KMS-11 (cell line): ENCODE data around the gene KDF1.

Experiments used
- H2AFZ ChIP-seq: fragments of 200-600 bp; sonication (generic); 2 replicates; pipeline ENCODE4 v1.6.1; 2016; ENCODE audit warnings: antibody characterized with exemption, mixed run types, low read depth
- H3K27ac ChIP-seq: fragments of 200-600 bp; sonication (generic); 2 replicates; pipeline ENCODE4 v1.6.1; 2016; ENCODE audit warnings: mild to moderate bottlenecking, mixed run types
- H3K27me3 ChIP-seq: fragments of 200-600 bp; sonication (generic); 2 replicates; pipeline ENCODE4 v1.6.1; 2017; ENCODE audit warnings: mild to moderate bottlenecking, low read depth, mixed run types, moderate library complexity; ENCODE audit not compliant: insufficient read depth
- H3K36me3 ChIP-seq: fragments of 200-600 bp; sonication (generic); 2 replicates; pipeline ENCODE4 v1.6.1; 2017; ENCODE audit warnings: mild to moderate bottlenecking, mixed run types; ENCODE audit not compliant: insufficient read depth
- H3K4me1 ChIP-seq: fragments of 200-600 bp; sonication (generic); 2 replicates; pipeline ENCODE4 v1.6.1; 2016; ENCODE audit warnings: mild to moderate bottlenecking, low read depth, mixed run types; ENCODE audit not compliant: poor library complexity, severe bottlenecking
- H3K4me2 ChIP-seq: fragments of 200-600 bp; sonication (generic); 2 replicates; pipeline ENCODE4 v1.7.0; 2016; ENCODE audit warnings: mild to moderate bottlenecking, mixed run types
- H3K4me3 ChIP-seq: fragments of 200-600 bp; sonication (generic); IDR thresholded peaks from 2 replicates; pipeline ENCODE4 v1.6.1; 2017; ENCODE audit warnings: low read depth, low read length, mixed read lengths; ENCODE audit not compliant: insufficient read depth
- H3K79me2 ChIP-seq: fragments of 200-600 bp; sonication (generic); 2 replicates; pipeline ENCODE4 v1.6.1; 2016; ENCODE audit warnings: low read depth, mixed run types; ENCODE audit not compliant: insufficient read depth
- H3K9ac ChIP-seq: fragments of 200-600 bp; sonication (generic); 2 replicates; pipeline ENCODE4 v1.6.1; 2016; ENCODE audit warnings: mild to moderate bottlenecking, mixed run types
- H4K20me1 ChIP-seq: fragments of 200-600 bp; sonication (generic); 2 replicates; pipeline ENCODE4 v1.6.1; 2016; ENCODE audit warnings: mild to moderate bottlenecking, mixed run types; ENCODE audit not compliant: insufficient read depth
- CTCF ChIP-seq: fragments of 200-600 bp; sonication (generic); conservative IDR thresholded peaks from 2 replicates; pipeline ENCODE4 v1.6.1; 2017; ENCODE audit warnings: low read depth, mild to moderate bottlenecking, antibody characterized with exemption, low read length, moderate library complexity, mixed read lengths

KDF1 gene

DNA sequence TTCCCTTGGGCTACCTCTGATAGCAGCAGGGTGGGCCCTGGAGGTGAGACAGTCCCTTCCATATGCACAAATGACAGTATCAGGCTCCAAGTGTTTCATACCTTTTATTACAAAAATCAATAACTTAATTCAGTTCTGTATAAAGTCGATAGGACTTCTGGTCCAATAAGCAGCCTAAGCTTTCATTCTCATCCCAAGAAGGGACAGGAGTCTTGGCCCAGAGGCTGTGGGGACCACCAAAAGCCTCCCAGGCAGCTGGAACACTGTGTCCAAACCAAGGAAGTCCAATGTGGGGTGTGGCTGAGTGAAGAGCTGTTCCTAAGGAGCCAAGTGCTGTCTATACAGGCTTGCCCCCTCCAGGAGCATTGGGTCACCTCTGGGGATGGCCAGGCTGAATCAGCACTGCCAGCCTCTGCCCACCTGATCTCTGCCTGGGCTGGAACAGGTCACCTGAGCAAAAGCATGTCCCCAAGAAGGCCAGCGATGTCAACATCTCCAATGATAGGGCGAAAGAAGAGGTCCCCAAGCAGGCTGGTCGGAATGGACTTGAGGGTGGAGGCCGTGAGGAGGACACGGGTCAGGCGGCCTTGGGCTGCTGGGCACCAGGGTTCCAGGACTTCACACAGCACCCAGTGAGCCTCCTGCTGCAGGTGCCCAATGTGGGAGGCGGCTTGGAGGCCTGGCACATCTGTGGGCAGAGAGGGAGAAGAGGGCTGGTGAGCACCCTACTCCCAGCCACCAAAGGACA lies 48.7 kb downstream of the KDF1 start:
- Histone ChIP-seq H3K27me3 (no peaks in the 10 kb centered on the region), H3K4me3 (no peak overlapping the region), H3K4me1 (no peaks in the 10 kb centered on the region), H2AFZ (no peak overlapping the region), H3K4me2 (no peak overlapping the region), H3K79me2 (no peaks in the 10 kb centered on the region), H4K20me1 (no peaks in the 10 kb centered on the region), H3K27ac (no peak overlapping the region), H3K9ac (no peak overlapping the region), H3K36me3 (no peaks in the 10 kb centered on the region)
- no peak for TF ChIP-seq CTCF

- Histone ChIP-seq H3K79me2 (no peaks in the 10 kb centered on the region), H3K27me3 (no peaks in the 10 kb centered on the region), H4K20me1 (no peaks in the 10 kb centered on the region), H3K36me3 (no peaks in the 10 kb centered on the region), H3K4me1 (no peaks in the 10 kb centered on the region), H2AFZ (no peak overlapping the region), H3K27ac (no peak overlapping the region), H3K4me3 (no peak overlapping the region), H3K9ac (no peak overlapping the region), H3K4me2 (no peak overlapping the region)
- no peak for TF ChIP-seq CTCF
Observed at GRCh38 chr1:26910343-26911160, 49.7 kb downstream of the KDF1 start.

- H3K36me3 ChIP-seq: no peaks in the 10 kb centered on the region
- no peaks in the 10 kb centered on the region for H3K4me1 ChIP-seq
- no peak overlapping the region for H3K4me3 ChIP-seq
- no peaks in the 10 kb centered on the region for H4K20me1 ChIP-seq
- no peaks in the 10 kb centered on the region for H3K27me3 ChIP-seq
- H3K9ac ChIP-seq: no peak overlapping the region
- no peak overlapping the region for H3K27ac ChIP-seq
- no peak overlapping the region for H2AFZ ChIP-seq
- TF ChIP-seq CTCF: no peak
- H3K79me2 ChIP-seq: no peaks in the 10 kb centered on the region
- H3K4me2 ChIP-seq: no peak overlapping the region
Observed at GRCh38 chr1:26909951-26910342, 50.3 kb downstream of the KDF1 start.

GRCh38 chr1:26907071-26907917 lies 53.0 kb downstream of the KDF1 start:
- H3K9ac ChIP-seq: no peak overlapping the region
- H3K27me3 ChIP-seq: no peaks in the 10 kb centered on the region
- no peak overlapping the region for H2AFZ ChIP-seq
- H3K27ac ChIP-seq: no peak overlapping the region
- no peaks in the 10 kb centered on the region for H4K20me1 ChIP-seq
- no peak for TF ChIP-seq CTCF
- no peak overlapping the region for H3K4me3 ChIP-seq
- H3K36me3 ChIP-seq: no peaks in the 10 kb centered on the region
- no peak overlapping the region for H3K4me2 ChIP-seq
- no peaks in the 10 kb centered on the region for H3K4me1 ChIP-seq
- H3K79me2 ChIP-seq: no peaks in the 10 kb centered on the region
